ENCODE results near the gene PPP2R5C. TPM values are rescaled to one million over a fixed set of nuclear protein-coding genes. Genes with fewer than 3 reads are reported as not detected.

Gene PPP2R5C
- total and polyA plus RNA-seq, 2 of the 4 experiments (the other 2 are of a cell fraction), result 65.9 to 78.7 TPM

DNA sequence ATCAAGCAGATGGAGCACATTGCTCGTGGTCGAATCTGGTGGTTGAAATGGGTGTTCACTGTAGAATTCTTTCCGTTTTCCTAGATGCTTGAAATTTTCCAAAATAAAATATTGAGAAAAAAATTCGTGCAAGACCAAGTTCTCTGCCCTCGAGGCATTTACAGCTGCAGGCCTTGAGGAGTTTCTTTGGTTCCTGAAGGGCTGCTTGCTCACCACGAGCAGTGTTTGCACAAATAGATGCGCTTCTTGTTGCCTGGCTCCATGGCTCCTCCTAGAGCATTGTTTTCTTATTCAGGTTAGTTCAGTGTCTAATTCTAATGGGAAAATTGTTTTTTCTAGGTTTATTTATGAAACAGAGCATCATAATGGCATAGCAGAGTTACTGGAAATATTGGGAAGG is 128.4 kb downstream of the PPP2R5C start:
- DNase-seq (no peak), ATAC-seq (ENCODE audit: low read depth) (no peak)
- H2BK15ac ChIP-seq (ENCODE audit: low read depth, low read length), result no peak overlapping the region
- H3K4ac ChIP-seq (ENCODE audit: low read depth, low read length), result no peak overlapping the region
- TF ChIP-seq FOS (IDR thresholded peaks at IDR 0.05; ENCODE audit: low read depth, low read length) (no peak), RFX5 (IDR thresholded peaks at IDR 0.05; ENCODE audit: low read depth, low read length) (no peak), POLR2A (IDR thresholded peaks at IDR 0.05; ENCODE audit: low read depth, low read length) (no peak), BHLHE40 (IDR thresholded peaks at IDR 0.05; ENCODE audit: low read depth, low read length) (no peak), SMC3 (IDR thresholded peaks at IDR 0.05; ENCODE audit: low read depth, low read length) (no peak), NFE2L2 (IDR thresholded peaks at IDR 0.05; ENCODE audit: low read depth, low read length) (no peak)
- TF ChIP-seq, protein P1, sequence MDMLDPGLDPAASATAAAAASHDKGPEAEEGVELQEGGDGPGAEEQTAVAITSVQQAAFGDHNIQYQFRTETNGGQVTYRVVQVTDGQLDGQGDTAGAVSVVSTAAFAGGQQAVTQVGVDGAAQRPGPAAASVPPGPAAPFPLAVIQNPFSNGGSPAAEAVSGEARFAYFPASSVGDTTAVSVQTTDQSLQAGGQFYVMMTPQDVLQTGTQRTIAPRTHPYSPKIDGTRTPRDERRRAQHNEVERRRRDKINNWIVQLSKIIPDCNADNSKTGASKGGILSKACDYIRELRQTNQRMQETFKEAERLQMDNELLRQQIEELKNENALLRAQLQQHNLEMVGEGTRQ (IDR thresholded peaks at IDR 0.05; ENCODE audit: low read depth, low read length), result no peak
- no peak overlapping the region for H3K14ac ChIP-seq (replicated peaks; ENCODE audit: low read depth, low read length)
- H2BK120ac ChIP-seq (ENCODE audit: low read depth, low read length), result no peak overlapping the region
- intact Hi-C loops (cut with micrococcal nuclease) (loop anchor here (10.0 kb wide), 1 partner anchor 115 kb away; no protein-coding TSS in a partner anchor), dilution Hi-C loops (cut with HindIII; ENCODE audit: low sequenced_read_pairs, unreplicated experiment) (no loop called here), in situ Hi-C loops (cut with MboI; ENCODE audit: low sequenced_read_pairs) (no loop called here)
- peaks cover 5% of the 10 kb centered on the region; the same call in 1 of the 2 replicates for H4K20me1 ChIP-seq (ENCODE audit: insufficient read depth, low read length)
- no peak overlapping the region for H3K9ac ChIP-seq (ENCODE audit: low read depth, low read length)
- ChIA-PET CTCF (no interaction called here), POLR2A (ENCODE audit: unreplicated experiment) (no interaction called here)
- no peak overlapping the region for H4K5ac ChIP-seq (ENCODE audit: low read depth, low read length)
- H3K79me1 ChIP-seq (ENCODE audit: low read depth in 1 of 2, low read length in 2 of 2), result peaks cover 4 to 13% of the 10 kb centered on the region in 2 experiments; a peak in 2 of 4 replicates
- H3K56ac ChIP-seq (ENCODE audit: extremely low read depth, insufficient read depth, low read length), result no peak overlapping the region
- no peak overlapping the region for H2AK5ac ChIP-seq (ENCODE audit: low read depth, low read length)
- no peak overlapping the region for H3K18ac ChIP-seq (ENCODE audit: low read depth, low read length)
- H3K9me3 ChIP-seq (ENCODE audit: control insufficient read depth, insufficient read depth, low read length), result no peaks in the 10 kb centered on the region; the same call in 1 of the 2 replicates
- no peak overlapping the region for H2BK5ac ChIP-seq (ENCODE audit: low read depth, low read length, poor library complexity, severe bottlenecking)
- H3K27ac ChIP-seq (ENCODE audit: insufficient read depth, low read length), result no peak overlapping the region
- no peak overlapping the region for H2BK20ac ChIP-seq (ENCODE audit: low read depth, low read length)
- no peak overlapping the region for H4K91ac ChIP-seq (ENCODE audit: insufficient read depth, low read depth, low read length)
- no peak overlapping the region for H3K4me3 ChIP-seq (ENCODE audit: insufficient read depth, low read depth, low read length)
- no peak overlapping the region for H2AFZ ChIP-seq (replicated peaks; ENCODE audit: low read length, poor library complexity)
- H3K27me3 ChIP-seq (ENCODE audit: control insufficient read depth, insufficient read depth, low read length), result no peaks in the 10 kb centered on the region
- 74% methylated on average over 3 of the region's 7 CpGs; no CpG with 5 or more reads in 1 of the 2 experiments for WGBS, 2 experiments (ENCODE audit: extremely low coverage in 2 of 2, insufficient read length in 1 of 2)
- no peak overlapping the region for H3K23ac ChIP-seq (ENCODE audit: low read depth, low read length)
- no peaks in the 10 kb centered on the region; the same call in 1 of the 2 replicates for H3K4me1 ChIP-seq (ENCODE audit: control insufficient read depth, insufficient read depth, low read length)
- H3K4me2 ChIP-seq (ENCODE audit: low read depth, low read length), result no peak overlapping the region
- no peak overlapping the region for H2AK9ac ChIP-seq (replicated peaks; ENCODE audit: low read depth, low read length, poor library complexity)
- peaks cover 56% of the 10 kb centered on the region for H3K36me3 ChIP-seq (ENCODE audit: control insufficient read depth, insufficient read depth, low read length)
- no peak overlapping the region for H4K8ac ChIP-seq (ENCODE audit: low read depth in 2 of 2, low read length in 2 of 2)
- BruUV-seq (replicated peaks), result no TSS peak
- 0 out of 2 replicates have a peak, but pooled peaks cover 8% of the 10 kb centered on the region for H3K9me1 ChIP-seq (ENCODE audit: insufficient read depth, low read length)
